Measurements from ENCODE around the gene LIN28B. TPM values are rescaled to one million over a fixed set of nuclear protein-coding genes. Genes with fewer than 3 reads are reported as not detected.

The LIN28B gene
- total RNA-seq, 2 donors from 2014 or later: not detected

- TF ChIP-seq POLR2A (IDR thresholded peaks at IDR 0.05) (no peak), CTCF (IDR thresholded peaks at IDR 0.05) (no peak)
- DNase-seq (no peak), ATAC-seq (no peak)
- Histone ChIP-seq H3K36me3 (replicated peaks in 1 of 2; ENCODE audit: insufficient read depth in 1 of 2, low read depth in 2 of 2) (no peaks in the 10 kb centered on the region), H3K4me1 (no peaks in the 10 kb centered on the region), H3K9me3 (no peaks in the 10 kb centered on the region), H3K27ac (no peak overlapping the region), H3K4me3 (no peak overlapping the region), H3K27me3 (no peaks in the 10 kb centered on the region)
- WGBS, 2 donors: 25 to 32% methylated on average over 3 of the region's 3 CpGs
- intact Hi-C loops (cut with DNase I): no loop called here
These were observed 109.3 kb downstream of the LIN28B start for GRCh38 chr6:105066233-105066632.

- 29 to 40% methylated on average over 3 of the region's 3 CpGs for WGBS, 2 donors
- DNase-seq (no peak), ATAC-seq (no peak)
- Histone ChIP-seq H3K36me3 (replicated peaks in 1 of 2; ENCODE audit: insufficient read depth in 1 of 2, low read depth in 2 of 2) (no peaks in the 10 kb centered on the region), H3K4me3 (no peak overlapping the region), H3K27me3 (no peaks in the 10 kb centered on the region), H3K27ac (no peak overlapping the region), H3K4me1 (no peaks in the 10 kb centered on the region), H3K9me3 (no peaks in the 10 kb centered on the region)
- intact Hi-C loops (cut with DNase I): no loop called here
- TF ChIP-seq CTCF (IDR thresholded peaks at IDR 0.05) (no peak), POLR2A (IDR thresholded peaks at IDR 0.05) (no peak)
These were observed 109.9 kb downstream of the LIN28B start for GRCh38 chr6:105066836-105067235.

GRCh38 chr6:105067329-105067728, 110.4 kb downstream of the LIN28B start:
- Histone ChIP-seq H3K27me3 (no peaks in the 10 kb centered on the region), H3K4me1 (no peaks in the 10 kb centered on the region), H3K36me3 (replicated peaks in 1 of 2; ENCODE audit: insufficient read depth in 1 of 2, low read depth in 2 of 2) (no peaks in the 10 kb centered on the region), H3K4me3 (no peak overlapping the region), H3K9me3 (no peaks in the 10 kb centered on the region), H3K27ac (no peak overlapping the region)
- DNase-seq (no peak), ATAC-seq (no peak)
- TF ChIP-seq POLR2A (IDR thresholded peaks at IDR 0.05): no peak
- TF ChIP-seq CTCF (IDR thresholded peaks at IDR 0.05): no peak
- intact Hi-C loops (cut with DNase I): no loop called here
- 18 to 19% methylated on average over 1 of the region's 1 CpG for WGBS, 2 donors

- WGBS, 2 donors: 62 to 69% methylated on average over 2 of the region's 2 CpGs
- ATAC-seq: no peak
- intact Hi-C loops (cut with DNase I): no loop called here
These were observed 111.5 kb downstream of the LIN28B start for GRCh38 chr6:105068407-105068806.

More at GRCh38 chr6:105068407-105068806, 111.5 kb downstream of the LIN28B start:
- H3K27me3 ChIP-seq: no peaks in the 10 kb centered on the region
- DNase-seq: no peak
- no peak overlapping the region for H3K27ac ChIP-seq
- no peak overlapping the region for H3K4me3 ChIP-seq
- no peaks in the 10 kb centered on the region for H3K9me3 ChIP-seq
- no peaks in the 10 kb centered on the region for H3K36me3 ChIP-seq (replicated peaks in 1 of 2; ENCODE audit: insufficient read depth in 1 of 2, low read depth in 2 of 2)
- TF ChIP-seq POLR2A (IDR thresholded peaks at IDR 0.05): no peak
- TF ChIP-seq CTCF (IDR thresholded peaks at IDR 0.05): no peak
- no peaks in the 10 kb centered on the region for H3K4me1 ChIP-seq
